K562 (cell line): ENCODE results near the gene C19orf44. TPM values are rescaled to one million over a fixed set of nuclear protein-coding genes. Genes with fewer than 3 reads are reported as not detected.
A peak's percentile ranks its signal among the peaks of the same experiment; 100 is the strongest.
"Not testable (repeated sequence)": the region's sequence is repeated elsewhere in the genome, so short reads cannot be mapped to it uniquely, and the experiment has no call there.

Experiments used
- ATAC-seq: fragments of 200-7000 bp; cut with Tn5 transposase; 3 replicates; pipeline ENCODE4 v1.9.1; 2020; ENCODE audit warnings: moderate library complexity
- BruUV-seq: library from RNA; stranded (reverse); fragments of 400-500 nt; replicated peaks from 2 replicates; lab custom pipeline; 2021; lab: Mats Ljungman, UMichigan
- CTCF ChIA-PET: fragments of 300-600 bp; formaldehyde crosslinking; extraction: SDS; loops from one replicate; lab custom pipeline; 2021; ENCODE audit warnings: low intra/inter-chr PET ratio; lab: Yijun Ruan, JAX
- POLR2A ChIA-PET: fragments of 300-600, 350-650 bp; sonication (Branson Sonifier 250); formaldehyde crosslinking; extraction: SDS; loops from one replicate; lab custom pipeline; 2021; ENCODE audit warnings: antibody characterized with exemption, inconsistent platforms; lab: Yijun Ruan, JAX
- DNase-seq, 4 experiments: peaks; one replicate each; pipeline versions ENCODE4 v3.0.0 to v3.0.0-alpha.2; 2011 to 2018; ENCODE audit warnings: low spot score in 3 of 4, mixed read lengths in 3 of 4; ENCODE audit errors: extremely low read depth in 1 of 4
- FAIRE-seq: peaks from 2 replicates; lab custom pipeline; 2011; peaks lifted over from hg19 to GRCh38; lab: Jason Lieb, UNC
- H2AFZ ChIP-seq: 2 replicates; pipeline ENCODE4 v1.6.0; 2011; ENCODE audit warnings: low read depth, low read length, control low read depth, inconsistent platforms
- H3K27ac ChIP-seq: fragments of 200-600 bp; 3 replicates; pipeline ENCODE4 v1.8.0; 2011; ENCODE audit warnings: low read depth, mild to moderate bottlenecking, control low read depth, inconsistent platforms, low read length, moderate library complexity, mixed read lengths; ENCODE audit errors: extremely low read depth
- H3K27me3 ChIP-seq, 2 experiments: fragments of 300-600 bp in 1 of 2; 2 replicates in 1 of 2; 3 replicates in 1 of 2; pipeline versions ENCODE4 v1.6.0 to v1.8.0; 2011; ENCODE audit warnings: inconsistent platforms in 2 of 2, low read length in 2 of 2, mild to moderate bottlenecking in 1 of 2, mixed read lengths in 1 of 2, moderate library complexity in 1 of 2; ENCODE audit not compliant: control insufficient read depth in 2 of 2, insufficient read depth in 2 of 2
- H3K36me3 ChIP-seq: fragments of 300-600 bp; 3 replicates; pipeline ENCODE4 v1.8.0; 2011; ENCODE audit warnings: mild to moderate bottlenecking, low read length, inconsistent platforms; ENCODE audit not compliant: control insufficient read depth, insufficient read depth
- H3K4me1 ChIP-seq, 2 experiments: fragments of 200-600 bp in 1 of 2; replicated peaks in 1 of 2; 2 replicates in 1 of 2; 3 replicates in 1 of 2; pipeline versions ENCODE4 v1.5.1 to v1.8.0; 2011; ENCODE audit warnings: inconsistent platforms in 2 of 2, low read length in 2 of 2, mild to moderate bottlenecking in 1 of 2, mixed read lengths in 1 of 2, moderate library complexity in 1 of 2; ENCODE audit not compliant: control insufficient read depth in 2 of 2, insufficient read depth in 2 of 2
- H3K4me2 ChIP-seq: 2 replicates; pipeline ENCODE4 v1.6.1; 2011; ENCODE audit warnings: low read length, control low read depth, inconsistent platforms, mixed read lengths; ENCODE audit not compliant: insufficient read depth
- H3K4me3 ChIP-seq: fragments of 200-600 bp; sonication (generic), shearing (Covaris generic); 2 replicates; pipeline ENCODE4 v1.5.1; 2016; ENCODE audit warnings: control low read depth, inconsistent platforms
- H3K79me2 ChIP-seq: fragments of 200-600 bp; 3 replicates; pipeline ENCODE4 v1.8.0; 2011; ENCODE audit warnings: low read length, inconsistent platforms; ENCODE audit not compliant: control insufficient read depth, insufficient read depth
- H3K9ac ChIP-seq, 2 experiments: 2 replicates each; pipeline versions ENCODE4 v1.6.0 to v1.6.1; 2011; ENCODE audit warnings: low read depth in 2 of 2, low read length in 2 of 2, control low read depth in 1 of 2, inconsistent platforms in 1 of 2, mild to moderate bottlenecking in 1 of 2, mixed read lengths in 1 of 2; ENCODE audit not compliant: insufficient read depth in 1 of 2
- H3K9me1 ChIP-seq: one replicate; pipeline ENCODE4 v1.6.0; 2011; ENCODE audit warnings: inconsistent platforms, mild to moderate bottlenecking, low read length, moderate library complexity; ENCODE audit not compliant: control insufficient read depth, insufficient read depth
- H3K9me3 ChIP-seq: replicated peaks from 2 replicates; pipeline ENCODE4 v1.5.1; 2011; ENCODE audit warnings: low read depth, low read length, inconsistent platforms; ENCODE audit not compliant: control insufficient read depth, insufficient read depth
- H4K20me1 ChIP-seq: replicated peaks from 2 replicates; pipeline ENCODE4 v1.6.1; 2011; ENCODE audit warnings: low read length, inconsistent platforms, mixed read lengths; ENCODE audit not compliant: control insufficient read depth, insufficient read depth
- ATF3 ChIP-seq, 2 experiments: fragments of 450-650 bp in 1 of 2; sonication (generic) in 1 of 2; formaldehyde crosslinking in 1 of 2; IDR thresholded peaks in 1 of 2; conservative IDR thresholded peaks in 1 of 2; 2 replicates each; pipeline versions ENCODE4 v1.6.1 to v1.8.1; 2016 to 2023; ENCODE audit warnings: mild to moderate bottlenecking in 2 of 2, moderate library complexity in 2 of 2, inconsistent platforms in 1 of 2, missing genetic modification reagents in 1 of 2
- BCOR ChIP-seq: fragments of 450-650 bp; IDR thresholded peaks from 2 replicates; pipeline ENCODE4 v1.6.1; 2016
- HDAC1 ChIP-seq, 2 experiments: fragments of 450-650 bp; IDR thresholded peaks; 2 replicates each; pipeline ENCODE4 v1.6.1; 2016 to 2017; ENCODE audit warnings: inconsistent platforms in 1 of 2, mild to moderate bottlenecking in 1 of 2, moderate library complexity in 1 of 2
- MAFG ChIP-seq: fragments of 450-650 bp; conservative IDR thresholded peaks from 2 replicates; pipeline ENCODE4 v1.6.1; 2016; ENCODE audit warnings: missing genetic modification characterization, missing compliant biosample characterization
- MEIS2 ChIP-seq: fragments of 450-650 bp; IDR thresholded peaks from 2 replicates; pipeline ENCODE4 v1.6.1; 2014; ENCODE audit warnings: mild to moderate bottlenecking; ENCODE audit not compliant: partially characterized antibody
- NFE2 ChIP-seq: IDR thresholded peaks from 2 replicates; pipeline ENCODE4 v1.6.1; 2014; ENCODE audit warnings: antibody characterized with exemption, low read depth
- PBX2 ChIP-seq, 2 experiments: IDR thresholded peaks in 1 of 2; conservative IDR thresholded peaks in 1 of 2; 2 replicates each; pipeline ENCODE4 v1.6.1; 2016; ENCODE audit warnings: low read depth in 2 of 2, mild to moderate bottlenecking in 1 of 2, missing compliant biosample characterization in 1 of 2, missing genetic modification characterization in 1 of 2, moderate library complexity in 1 of 2
- PKNOX1 ChIP-seq: fragments of 450-650 bp; IDR thresholded peaks from 2 replicates; pipeline ENCODE4 v1.6.1; 2016
- PRDM10 ChIP-seq: fragments of 450-650 bp; IDR thresholded peaks from 2 replicates; pipeline ENCODE4 v1.6.1; 2018; ENCODE audit not compliant: partially characterized antibody
- RCOR1 ChIP-seq, 2 experiments: IDR thresholded peaks; 2 replicates each; pipeline ENCODE4 v1.6.1; 2012; ENCODE audit warnings: low read depth in 2 of 2, low read length in 2 of 2, borderline replicate concordance in 1 of 2, improper control_type of control experiment in 1 of 2
- ZNF384 ChIP-seq: IDR thresholded peaks from 2 replicates; pipeline ENCODE4 v1.6.1; 2012; ENCODE audit warnings: low read depth, low read length, improper control_type of control experiment
- WGBS: fragments of 100-300 bp; shearing (Covaris generic); methylation state at CpG from one replicate; pipeline ENCODE4 v1.1.6; 2016; ENCODE audit warnings: low coverage, mixed read lengths; ENCODE audit not compliant: insufficient coverage; ENCODE audit errors: missing lambda C conversion rate; 5-methylcytosine and 5-hydroxymethylcytosine counted together
- in situ Hi-C: fragments of 300-500 bp; cut with MboI; formaldehyde crosslinking; loops from 4 replicates; pipeline ENCODE4 v1.15.0; 2018; ENCODE audit warnings: inconsistent platforms, mixed read lengths
- intact Hi-C: fragments of 100-400 bp; cut with micrococcal nuclease; formaldehyde crosslinking; loops from 2 replicates; pipeline ENCODE4 v1.14.2; 2022
- polyA plus RNA-seq, 8 experiments: library from polyadenylated mRNA; depleted of rRNA in 4 of 8; stranded (reverse) in 5 of 8; unstranded in 3 of 8; fragments of >200 nt; fragmentation: Nextera tagmentation in 2 of 8; fragmentation: Illumina TruSeq in 1 of 8; extraction: Ambion mirVana in 2 of 8; extraction: Trizol in 1 of 8; gene quantifications; 2 replicates each; pipeline versions ENCODE4 v1.2.1 to v1.2.3, GENCODE V29; 2011 to 2014; ENCODE audit warnings: inconsistent platforms in 1 of 8, missing spikeins in 1 of 8
- total RNA-seq, 7 experiments: library from RNA; depleted of rRNA in 6 of 7; stranded (reverse); fragments of >200 nt in 6 of 7; fragmentation: Illumina TruSeq in 2 of 7; extraction: Trizol in 2 of 7; gene quantifications; 2 replicates each; pipeline versions ENCODE4 v1.2.1 to v1.2.3, GENCODE V29; 2011 to 2021; ENCODE audit warnings: low replicate concordance in 1 of 7

Gene C19orf44
- total and polyA plus RNA-seq, 9 of the 15 experiments (the other 6 are each of a cell fraction or from before 2014, with no cell fraction given), result 0.41 to 7.7 (median 3.5) TPM

GRCh38 chr19:16486476-16486875 lies 9.7 kb upstream of the C19orf44 start:
- H3K4me3 ChIP-seq; intact Hi-C loops; BruUV-seq; in situ Hi-C loops; H3K79me2 ChIP-seq; H3K4me2 ChIP-seq; CTCF ChIA-PET; H4K20me1 ChIP-seq; FAIRE-seq; H2AFZ ChIP-seq; H3K9ac ChIP-seq; DNase-seq; H3K27me3 ChIP-seq; H3K4me1 ChIP-seq; H3K36me3 ChIP-seq; H3K9me1 ChIP-seq; H3K9me3 ChIP-seq; H3K27ac ChIP-seq; TF ChIP-seq ATF3 (CRISPR knock-in tag; conservative IDR thresholded peaks at IDR 0.05); PBX2 (CRISPR knock-in tag; IDR thresholded peaks at IDR 0.05; ENCODE audit: low read depth): not testable (repeated sequence)
- 9% methylated on average over 4 of the region's 4 CpGs for WGBS
- peak; percentile 59 for ATAC-seq
- POLR2A ChIA-PET, result interaction anchor here (1.1 kb wide), 2 partner anchors 10 to 41 kb away, joined by 3 to 4 read pairs; partner anchors contain the start of genes C19orf44 and CALR3
- peak; percentile 10; the same call in 1 of the 2 replicates for TF ChIP-seq BCOR
- peak; percentile 49; the same call in 1 of the 2 replicates for TF ChIP-seq NFE2
- peak; percentile 52; the same call in 1 of the 2 replicates for TF ChIP-seq ATF3 (IDR thresholded peaks at IDR 0.05)
- TF ChIP-seq PBX2 (tag; conservative IDR thresholded peaks at IDR 0.05; ENCODE audit: low read depth), result peak; percentile 40; the same call in 1 of the 2 replicates
- peak; percentile 29 for TF ChIP-seq MEIS2
- TF ChIP-seq PRDM10, result peak; percentile 76
- TF ChIP-seq RCOR1 (IDR thresholded peaks at IDR 0.05; ENCODE audit: borderline replicate concordance in 1 of 2, low read depth in 2 of 2, low read length in 2 of 2), result 0 out of 4 replicates have a peak, but pooled peaks of 1 of the 2 experiments have one; percentile 15
- peak in 1 of 2 experiments; percentile 39; a peak in 1 of 4 replicates for TF ChIP-seq HDAC1 (IDR thresholded peaks at IDR 0.05)
- peak; percentile 78; the same call in 1 of the 2 replicates for TF ChIP-seq ZNF384
- TF ChIP-seq MAFG (tag), result peak; percentile 80
- TF ChIP-seq PKNOX1, result peak; percentile 33
